Liver (tissue), 3 donors: Measurements from ENCODE around the gene PKP4.

Experiments
- ATF3 ChIP-seq: IDR thresholded peaks from 2 replicates; pipeline ENCODE4 v1.6.1; 2016; ENCODE audit warnings: antibody characterized with exemption
- CTCF ChIP-seq: fragments of 150-350 bp; IDR thresholded peaks from 2 replicates; pipeline ENCODE4 v1.5.1; 2017; ENCODE audit warnings: improper control_type of control experiment, low read depth, low read length; ENCODE audit not compliant: missing input control
- FOXA1 ChIP-seq: IDR thresholded peaks from 2 replicates; pipeline ENCODE4 v1.6.1; 2016; ENCODE audit warnings: antibody characterized with exemption
- FOXA2 ChIP-seq: IDR thresholded peaks from 2 replicates; pipeline ENCODE4 v1.6.1; 2016; ENCODE audit warnings: antibody characterized with exemption
- GABPA ChIP-seq, 2 donors: IDR thresholded peaks in 1 of 2; conservative IDR thresholded peaks in 1 of 2; 2 replicates each; pipeline ENCODE4 v1.6.1; 2016; ENCODE audit warnings: antibody characterized with exemption in 2 of 2, mild to moderate bottlenecking in 1 of 2, moderate library complexity in 1 of 2
- JUND ChIP-seq, 2 donors: IDR thresholded peaks; 2 replicates each; pipeline ENCODE4 v1.6.1; 2016; ENCODE audit warnings: antibody characterized with exemption in 2 of 2
- MAX ChIP-seq: IDR thresholded peaks from 2 replicates; pipeline ENCODE4 v1.6.1; 2016; ENCODE audit warnings: antibody characterized with exemption
- RAD21 ChIP-seq, 2 donors: IDR thresholded peaks; 2 replicates each; pipeline ENCODE4 v1.6.1; 2016; ENCODE audit warnings: antibody characterized with exemption in 2 of 2, mild to moderate bottlenecking in 2 of 2
- RXRA ChIP-seq, 2 donors: IDR thresholded peaks; 2 replicates each; pipeline ENCODE4 v1.6.1; 2017 to 2018; ENCODE audit warnings: antibody characterized with exemption in 2 of 2, mild to moderate bottlenecking in 1 of 2
- SP1 ChIP-seq: IDR thresholded peaks from 2 replicates; pipeline ENCODE4 v1.6.1; 2018; ENCODE audit warnings: antibody characterized with exemption, mild to moderate bottlenecking
- donor health status: healthy.
- donor health status: healthy.

- TF ChIP-seq SP1 (no peak), RAD21 (IDR thresholded peaks at IDR 0.05) (no peak), CTCF (no peak), JUND (IDR thresholded peaks at IDR 0.05) (no peak), FOXA2 (no peak), MAX (no peak), ATF3 (no peak), FOXA1 (no peak), RXRA (IDR thresholded peaks at IDR 0.05) (no peak), GABPA (IDR thresholded peaks at IDR 0.05 in 1 of 2, conservative IDR thresholded peaks at IDR 0.05 in 1 of 2) (no peak)
These were observed 50.4 kb downstream of the PKP4 start for GRCh38 chr2:158507141-158507540.
